T-helper 2 cell (primary cell): ENCODE data around the gene CETN3.
"Not testable (repeated sequence)": the region's sequence is repeated elsewhere in the genome, so short reads cannot be mapped to it uniquely, and the experiment has no call there.

Experiments
- DNase-seq, 5 experiments: peaks; one replicate each; pipeline versions ENCODE4 v3.0.0 to v3.0.0-alpha.2; 2012 to 2022

CETN3 gene

GRCh38 chr5:90381213-90381929 is 28.2 kb downstream of the CETN3 start:
- no peak for DNase-seq

- DNase-seq: no peak
Measured at GRCh38 chr5:90379652-90380051, 29.9 kb downstream of the CETN3 start.

- no peak for DNase-seq
Measured at GRCh38 chr5:90378752-90379151, 30.8 kb downstream of the CETN3 start.

DNA sequence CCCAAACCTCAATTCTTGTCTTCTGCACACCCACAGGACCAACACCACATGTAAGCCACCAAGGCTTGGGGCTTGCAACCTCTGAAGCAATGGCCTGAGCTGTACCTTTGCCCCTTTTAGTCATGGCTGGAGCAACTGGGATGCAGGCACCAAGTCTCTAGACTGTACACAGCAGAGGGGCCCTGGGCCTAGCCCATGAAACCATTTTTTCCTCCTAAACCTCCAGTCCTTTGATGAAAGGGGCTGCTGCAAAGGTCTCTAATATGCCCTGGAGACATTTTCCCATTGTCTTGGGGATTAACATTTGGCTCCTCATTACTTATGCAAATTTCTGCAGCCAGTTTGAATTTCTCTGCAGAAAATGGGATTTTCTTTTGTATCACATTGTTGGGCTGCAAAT is 38.3 kb downstream of the CETN3 start:
- not testable (repeated sequence) for DNase-seq

- no peak for DNase-seq
Measured at GRCh38 chr5:90368454-90369246, 40.9 kb downstream of the CETN3 start.

- DNase-seq: no peak
Measured at GRCh38 chr5:90367879-90368278, 41.7 kb downstream of the CETN3 start.

GRCh38 chr5:90366948-90367347 is 42.6 kb downstream of the CETN3 start:
- DNase-seq: no peak

GRCh38 chr5:90365328-90365727 is 44.2 kb downstream of the CETN3 start:
- DNase-seq: no peak

- no peak for DNase-seq
Measured at GRCh38 chr5:90359073-90359920, 50.3 kb downstream of the CETN3 start.

- DNase-seq: no peak
Measured at GRCh38 chr5:90356622-90357021, 52.9 kb downstream of the CETN3 start.

DNA sequence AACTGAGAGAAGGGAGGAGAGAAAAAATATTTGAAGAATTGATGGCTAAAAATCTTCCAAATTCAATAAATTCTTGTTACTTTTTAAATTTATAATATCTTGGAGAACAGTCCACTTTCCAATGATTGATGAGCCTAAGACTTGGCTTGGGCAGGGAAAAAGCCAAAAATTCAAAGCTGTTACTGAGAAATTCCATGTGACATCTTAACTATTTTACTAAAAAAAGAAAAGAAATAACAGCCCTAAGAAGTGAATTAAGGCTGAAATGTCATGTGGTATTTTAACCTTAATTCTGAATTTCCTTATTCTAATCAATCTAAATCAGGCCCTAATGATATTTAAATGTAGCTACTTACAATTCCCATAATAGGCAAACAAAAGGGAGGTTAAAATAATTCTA is 53.4 kb downstream of the CETN3 start:
- DNase-seq: no peak

- DNase-seq: no peak
Measured at GRCh38 chr5:90355635-90356034, 53.9 kb downstream of the CETN3 start.

- no peak for DNase-seq
Measured at GRCh38 chr5:90353254-90353653, 56.3 kb downstream of the CETN3 start.

- no peak for DNase-seq
Measured at GRCh38 chr5:90351101-90351500, 58.5 kb downstream of the CETN3 start.

DNA sequence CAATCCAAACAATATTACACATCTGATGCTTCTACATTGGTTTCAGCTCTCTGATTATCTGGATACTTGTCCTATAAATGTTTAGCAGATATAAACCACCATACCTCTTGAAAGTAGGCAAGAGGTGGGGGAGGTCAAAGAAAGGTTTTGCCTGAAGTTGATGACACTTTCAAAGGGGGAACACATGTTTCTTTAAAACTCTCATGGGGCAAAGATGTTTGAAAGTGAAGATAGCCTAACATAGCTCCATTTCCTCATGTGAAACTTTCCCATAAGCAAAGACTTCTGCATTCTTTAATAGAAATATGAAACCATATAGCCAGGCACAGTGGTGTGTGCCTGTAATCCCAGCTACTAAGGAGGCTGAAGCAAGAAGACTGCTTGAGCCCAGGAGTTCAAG is 62.1 kb downstream of the CETN3 start:
- DNase-seq: no peak

DNA sequence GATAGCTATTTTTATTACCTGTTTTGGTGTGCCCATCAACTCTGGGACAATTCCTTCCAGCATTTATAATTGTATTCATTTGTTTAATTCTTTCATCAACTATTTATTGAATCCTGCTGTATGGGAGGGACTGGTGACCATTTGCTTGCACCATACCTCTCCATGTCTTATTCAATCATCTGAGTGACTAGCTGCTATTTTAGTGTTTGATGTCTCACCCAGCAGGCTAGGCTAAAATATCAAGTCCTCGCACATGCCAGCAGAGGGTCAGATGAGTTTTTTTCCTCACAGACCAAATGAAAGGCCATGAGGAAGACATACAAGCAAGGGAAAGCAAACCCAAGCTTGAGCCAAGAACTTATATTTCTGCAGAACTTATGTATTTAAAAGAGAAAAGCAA is 63.9 kb downstream of the CETN3 start:
- DNase-seq: no peak

- DNase-seq: no peak
Measured at GRCh38 chr5:90344689-90345088, 64.9 kb downstream of the CETN3 start.

DNA sequence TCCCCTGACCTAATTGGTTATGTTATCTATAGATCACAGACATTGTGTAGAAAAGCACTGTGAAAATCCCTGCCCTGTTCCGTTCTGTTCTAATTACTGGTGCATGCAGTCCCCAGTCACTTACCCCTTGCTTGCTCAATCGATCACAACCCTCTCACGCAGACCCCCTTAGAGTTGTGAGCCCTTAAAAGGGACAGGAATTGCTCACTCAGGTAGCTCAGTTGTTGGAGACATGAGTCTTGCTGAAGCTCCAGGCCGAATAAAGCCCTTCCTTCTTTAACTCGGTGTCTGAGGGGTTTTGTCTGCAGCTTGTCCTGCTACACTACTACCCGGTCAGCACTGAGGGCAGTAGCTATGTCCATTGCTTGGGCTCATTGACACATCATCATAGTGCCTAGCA is 65.8 kb downstream of the CETN3 start:
- not testable (repeated sequence) for DNase-seq

DNA sequence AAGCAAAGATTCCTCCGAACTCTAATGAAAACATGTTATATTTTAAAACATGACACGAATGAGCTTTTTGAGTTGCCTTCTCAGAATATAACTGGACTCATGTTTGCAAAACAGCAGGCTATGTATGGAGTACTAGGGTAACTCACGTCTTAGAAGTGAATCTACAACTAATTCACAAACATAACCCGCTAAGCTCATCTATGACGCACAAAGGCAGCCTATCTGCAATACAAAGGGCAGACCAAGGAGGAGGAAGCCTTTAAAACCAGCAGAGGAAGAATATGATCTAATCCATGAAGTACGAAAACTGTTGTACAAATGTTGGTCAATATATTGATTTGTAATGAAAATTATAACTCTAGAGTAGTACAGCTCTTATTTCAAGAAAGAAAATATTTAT is 67.0 kb downstream of the CETN3 start:
- no peak for DNase-seq
